ENCODE data around the gene TMEM40.

Gene TMEM40

GRCh38 chr3:12768579-12769527 is 9.8 kb upstream of the TMEM40 start:
- DNase-seq, result no peak
- no peak overlapping the region for H3K27ac Mint-ChIP-seq
- peaks cover 6% of the 10 kb centered on the region for H3K4me1 Mint-ChIP-seq (ENCODE audit: low read depth)
- no peaks in the 10 kb centered on the region for H3K36me3 Mint-ChIP-seq (ENCODE audit: low read depth)
- no peak overlapping the region for H3K4me3 Mint-ChIP-seq
- H3K27me3 Mint-ChIP-seq, result no peaks in the 10 kb centered on the region
- no peaks in the 10 kb centered on the region for H3K9me3 Mint-ChIP-seq

GRCh38 chr3:12766541-12766940 is 7.5 kb upstream of the TMEM40 start:
- Mint-ChIP-seq H3K36me3 (ENCODE audit: low read depth) (no peaks in the 10 kb centered on the region), H3K9me3 (no peaks in the 10 kb centered on the region), H3K27me3 (no peaks in the 10 kb centered on the region), H3K4me1 (ENCODE audit: low read depth) (peaks cover 1% of the 10 kb centered on the region), H3K4me3 (no peak overlapping the region), H3K27ac (no peak overlapping the region)
- DNase-seq, result no peak

- no peaks in the 10 kb centered on the region for H3K27me3 Mint-ChIP-seq
- DNase-seq, result no peak
Measured at GRCh38 chr3:12764171-12764776, 5.2 kb upstream of the TMEM40 start.

GRCh38 chr3:12759693-12760565 is 870 bp upstream of the TMEM40 start:
- no peak for DNase-seq
- H3K4me1 Mint-ChIP-seq (ENCODE audit: low read depth), result peaks cover 11% of the 10 kb centered on the region
- H3K9me3 Mint-ChIP-seq, result no peaks in the 10 kb centered on the region
- H3K36me3 Mint-ChIP-seq (ENCODE audit: low read depth), result no peaks in the 10 kb centered on the region
- no peak overlapping the region for H3K4me3 Mint-ChIP-seq
- peaks cover 4% of the 10 kb centered on the region for H3K27me3 Mint-ChIP-seq
- H3K27ac Mint-ChIP-seq, result no peak overlapping the region

More at GRCh38 chr3:12764171-12764776, 5.2 kb upstream of the TMEM40 start:
- Mint-ChIP-seq H3K4me3 (no peak overlapping the region), H3K36me3 (ENCODE audit: low read depth) (no peaks in the 10 kb centered on the region), H3K4me1 (ENCODE audit: low read depth) (peaks cover 1% of the 10 kb centered on the region), H3K9me3 (no peaks in the 10 kb centered on the region), H3K27ac (no peak overlapping the region)

- Mint-ChIP-seq H3K27ac (no peak overlapping the region), H3K27me3 (peaks cover 4% of the 10 kb centered on the region), H3K4me1 (ENCODE audit: low read depth) (peaks cover 11% of the 10 kb centered on the region), H3K36me3 (ENCODE audit: low read depth) (no peaks in the 10 kb centered on the region), H3K4me3 (no peak overlapping the region), H3K9me3 (no peaks in the 10 kb centered on the region)
- DNase-seq, result no peak
Measured at GRCh38 chr3:12758025-12758781, 856 bp downstream of the TMEM40 start.

GRCh38 chr3:12756635-12757034 is 2.4 kb downstream of the TMEM40 start:
- H3K36me3 Mint-ChIP-seq (ENCODE audit: low read depth), result no peaks in the 10 kb centered on the region
- H3K27ac Mint-ChIP-seq, result no peak overlapping the region
- peaks cover 4% of the 10 kb centered on the region for H3K27me3 Mint-ChIP-seq
- DNase-seq, result no peak
- H3K4me1 Mint-ChIP-seq (ENCODE audit: low read depth), result peaks cover 10% of the 10 kb centered on the region
- no peaks in the 10 kb centered on the region for H3K9me3 Mint-ChIP-seq
- no peak overlapping the region for H3K4me3 Mint-ChIP-seq

- Mint-ChIP-seq H3K27ac (no peak overlapping the region), H3K9me3 (no peaks in the 10 kb centered on the region), H3K27me3 (peaks cover 4% of the 10 kb centered on the region), H3K36me3 (ENCODE audit: low read depth) (no peaks in the 10 kb centered on the region), H3K4me1 (ENCODE audit: low read depth) (peaks cover 10% of the 10 kb centered on the region), H3K4me3 (no peak overlapping the region)
- DNase-seq, result no peak
Measured at GRCh38 chr3:12756175-12756574, 2.9 kb downstream of the TMEM40 start.

GRCh38 chr3:12755754-12756153 is 3.3 kb downstream of the TMEM40 start:
- Mint-ChIP-seq H3K4me1 (ENCODE audit: low read depth) (peaks cover 13% of the 10 kb centered on the region), H3K27ac (no peak overlapping the region), H3K36me3 (ENCODE audit: low read depth) (no peaks in the 10 kb centered on the region), H3K9me3 (no peaks in the 10 kb centered on the region), H3K4me3 (no peak overlapping the region), H3K27me3 (peaks cover 4% of the 10 kb centered on the region)
- no peak for DNase-seq

- no peaks in the 10 kb centered on the region for H3K9me3 Mint-ChIP-seq
- no peak for DNase-seq
- no peak overlapping the region for H3K27ac Mint-ChIP-seq
- H3K27me3 Mint-ChIP-seq, result peaks cover 4% of the 10 kb centered on the region
- no peaks in the 10 kb centered on the region for H3K36me3 Mint-ChIP-seq (ENCODE audit: low read depth)
- peaks cover 20% of the 10 kb centered on the region for H3K4me1 Mint-ChIP-seq (ENCODE audit: low read depth)
- H3K4me3 Mint-ChIP-seq, result no peak overlapping the region
Measured at GRCh38 chr3:12754313-12754712, 4.7 kb downstream of the TMEM40 start.

GRCh38 chr3:12753275-12754028 is 5.6 kb downstream of the TMEM40 start:
- Mint-ChIP-seq H3K36me3 (ENCODE audit: low read depth) (no peaks in the 10 kb centered on the region), H3K4me3 (no peak overlapping the region), H3K4me1 (ENCODE audit: low read depth) (peaks cover 20% of the 10 kb centered on the region), H3K27me3 (peaks cover 4% of the 10 kb centered on the region), H3K9me3 (no peaks in the 10 kb centered on the region), H3K27ac (no peak overlapping the region)
- DNase-seq, result no peak

- H3K36me3 Mint-ChIP-seq (ENCODE audit: low read depth), result no peaks in the 10 kb centered on the region
- H3K27me3 Mint-ChIP-seq, result peaks cover 4% of the 10 kb centered on the region
- no peak overlapping the region for H3K27ac Mint-ChIP-seq
- DNase-seq, result no peak
- H3K4me3 Mint-ChIP-seq, result no peak overlapping the region
- H3K9me3 Mint-ChIP-seq, result no peaks in the 10 kb centered on the region
- peaks cover 18% of the 10 kb centered on the region for H3K4me1 Mint-ChIP-seq (ENCODE audit: low read depth)
Measured at GRCh38 chr3:12752809-12753208, 6.2 kb downstream of the TMEM40 start.

- no peaks in the 10 kb centered on the region for H3K36me3 Mint-ChIP-seq (ENCODE audit: low read depth)
- H3K4me1 Mint-ChIP-seq (ENCODE audit: low read depth), result peaks cover 15% of the 10 kb centered on the region
- H3K4me3 Mint-ChIP-seq, result no peak overlapping the region
- H3K27ac Mint-ChIP-seq, result no peak overlapping the region
- no peak for DNase-seq
- H3K9me3 Mint-ChIP-seq, result no peaks in the 10 kb centered on the region
- H3K27me3 Mint-ChIP-seq, result peaks cover 4% of the 10 kb centered on the region
Measured at GRCh38 chr3:12752102-12752501, 7.0 kb downstream of the TMEM40 start.

- peaks cover 2% of the 10 kb centered on the region for H3K27me3 Mint-ChIP-seq
- H3K27ac Mint-ChIP-seq, result no peak overlapping the region
- no peaks in the 10 kb centered on the region for H3K36me3 Mint-ChIP-seq (ENCODE audit: low read depth)
- H3K9me3 Mint-ChIP-seq, result no peaks in the 10 kb centered on the region
- no peak for DNase-seq
- peaks cover 15% of the 10 kb centered on the region for H3K4me1 Mint-ChIP-seq (ENCODE audit: low read depth)
- no peak overlapping the region for H3K4me3 Mint-ChIP-seq
Measured at GRCh38 chr3:12751571-12751970, 7.5 kb downstream of the TMEM40 start.
